Measurements from ENCODE around the gene SLC27A6. TPM values are rescaled to one million over a fixed set of nuclear protein-coding genes. Genes with fewer than 3 reads are reported as not detected.
A peak's percentile ranks its signal among the peaks of the same experiment; 100 is the strongest.

SLC27A6 gene
- total RNA-seq, 1 experiment from 2014 or later = 7.9 TPM

GRCh38 chr5:129053438-129053837 is 88.2 kb downstream of the SLC27A6 start:
- Histone ChIP-seq H3K9me3 (ENCODE audit: control insufficient read depth in 1 of 2, insufficient read depth in 1 of 2, low read depth in 1 of 2, low read length in 2 of 2) (no peaks in the 10 kb centered on the region), H2AFZ (ENCODE audit: low read depth, low read length, poor library complexity, severe bottlenecking) (no peak overlapping the region), H3K9me2 (ENCODE audit: insufficient read depth) (no peaks in the 10 kb centered on the region), H3K27ac (ENCODE audit: low read depth, low read length) (no peak overlapping the region), H3K36me3 (ENCODE audit: control insufficient read depth in 1 of 2, insufficient read depth in 2 of 2, low read length in 2 of 2) (no peaks in the 10 kb centered on the region), H3K4me2 (ENCODE audit: low read length) (no peak overlapping the region), H3K9ac (ENCODE audit: low read length) (no peak overlapping the region), H4K20me1 (ENCODE audit: insufficient read depth) (no peaks in the 10 kb centered on the region), H3K4me1 (ENCODE audit: control insufficient read depth in 1 of 2, insufficient read depth in 2 of 2, low read length in 2 of 2) (no peaks in the 10 kb centered on the region), H3K27me3 (ENCODE audit: insufficient read depth, low read length) (no peaks in the 10 kb centered on the region), H3K4me3 (replicated peaks in 1 of 2; ENCODE audit: low read depth in 1 of 2, low read length in 2 of 2) (no peak overlapping the region), H3K79me2 (ENCODE audit: insufficient read depth, low read length) (no peaks in the 10 kb centered on the region)
- ChIA-PET RAD21 (ENCODE audit: low non-redundant PET in 1 of 2, low total read pairs in 2 of 2, uncharacterized antibody in 2 of 2, unreplicated experiment in 2 of 2) (no interaction called here), CTCF (interaction anchor here (1.5 kb wide), 1 partner anchor 148 kb away, joined by 13 read pairs; no protein-coding TSS in a partner anchor), POLR2A (no interaction called here)
- no TSS peak for BruUV-seq (replicated peaks)
- TF ChIP-seq FOSL1 (IDR thresholded peaks at IDR 0.05; ENCODE audit: low read depth) (no peak), RAD21 (IDR thresholded peaks at IDR 0.05; ENCODE audit: low read depth) (peak; percentile 56), CTCF (IDR thresholded peaks at IDR 0.05 in 2 of 3, conservative IDR thresholded peaks at IDR 0.05 in 1 of 3; ENCODE audit: borderline replicate concordance in 1 of 3, insufficient read depth in 1 of 3, low read depth in 2 of 3, low read length in 2 of 3) (peak in 1 of 3 experiments; percentile 37; a peak in 2 of 6 replicates)
- ATAC-seq = no peak
- no peak for DNase-seq (ENCODE audit: low read depth, low spot score)
- intact Hi-C loops (cut with micrococcal nuclease) = loop anchor here (1.0 to 10.0 kb wide), 2 partner anchors 148 to 839 kb away; no protein-coding TSS in a partner anchor

- intact Hi-C loops (cut with micrococcal nuclease) = loop anchor here (10.0 kb wide), 1 partner anchor 843 kb away; no protein-coding TSS in a partner anchor
- H3K4me3 ChIP-seq (replicated peaks in 1 of 2; ENCODE audit: low read depth in 1 of 2, low read length in 2 of 2) = no peak overlapping the region
- H3K27me3 ChIP-seq (ENCODE audit: insufficient read depth, low read length) = no peaks in the 10 kb centered on the region
- ChIA-PET POLR2A (no interaction called here), CTCF (no interaction called here), RAD21 (ENCODE audit: low non-redundant PET in 1 of 2, low total read pairs in 2 of 2, uncharacterized antibody in 2 of 2, unreplicated experiment in 2 of 2) (no interaction called here)
- H3K27ac ChIP-seq (ENCODE audit: low read depth, low read length) = no peak overlapping the region
- no TSS peak for BruUV-seq (replicated peaks)
- H3K4me2 ChIP-seq (ENCODE audit: low read length) = no peak overlapping the region
- no peak overlapping the region for H3K9ac ChIP-seq (ENCODE audit: low read length)
- H3K9me2 ChIP-seq (ENCODE audit: insufficient read depth) = no peaks in the 10 kb centered on the region
- no peaks in the 10 kb centered on the region for H4K20me1 ChIP-seq (ENCODE audit: insufficient read depth)
- TF ChIP-seq RAD21 (IDR thresholded peaks at IDR 0.05; ENCODE audit: low read depth) (no peak), SIN3A (IDR thresholded peaks at IDR 0.05; ENCODE audit: low read depth) (no peak), ZFX (IDR thresholded peaks at IDR 0.05) (no peak), ZNF274 (IDR thresholded peaks at IDR 0.05; ENCODE audit: low read depth, low read length) (no peak), YY1 (IDR thresholded peaks at IDR 0.05; ENCODE audit: extremely low read depth, insufficient replicate concordance, low read depth, low read length) (no peak), POLR2AphosphoS5 (IDR thresholded peaks at IDR 0.05; ENCODE audit: low read depth, low read length) (no peak), ELF1 (IDR thresholded peaks at IDR 0.05; ENCODE audit: borderline replicate concordance, low read depth) (no peak), CEBPB (IDR thresholded peaks at IDR 0.05; ENCODE audit: low read depth) (no peak), TCF7L2 (IDR thresholded peaks at IDR 0.05; ENCODE audit: borderline replicate concordance, extremely low read depth, insufficient read depth, insufficient read length) (no peak), SRF (IDR thresholded peaks at IDR 0.05; ENCODE audit: low read depth) (no peak), ZBTB33 (IDR thresholded peaks at IDR 0.05; ENCODE audit: extremely low read depth, insufficient replicate concordance, low read length) (no peak), EZH2 (IDR thresholded peaks at IDR 0.05) (no peak), POLR2A (IDR thresholded peaks at IDR 0.05; ENCODE audit: borderline replicate concordance, extremely low read depth, insufficient read depth, insufficient read length) (no peak)
- no peak overlapping the region for H2AFZ ChIP-seq (ENCODE audit: low read depth, low read length, poor library complexity, severe bottlenecking)
- H3K79me2 ChIP-seq (ENCODE audit: insufficient read depth, low read length) = no peaks in the 10 kb centered on the region
- H3K36me3 ChIP-seq (ENCODE audit: control insufficient read depth in 1 of 2, insufficient read depth in 2 of 2, low read length in 2 of 2) = no peaks in the 10 kb centered on the region
- ATAC-seq = no peak
- no peaks in the 10 kb centered on the region for H3K4me1 ChIP-seq (ENCODE audit: control insufficient read depth in 1 of 2, insufficient read depth in 2 of 2, low read length in 2 of 2)
- H3K9me3 ChIP-seq (ENCODE audit: control insufficient read depth in 1 of 2, insufficient read depth in 1 of 2, low read depth in 1 of 2, low read length in 2 of 2) = no peaks in the 10 kb centered on the region
- DNase-seq (ENCODE audit: low read depth, low spot score) = no peak
These were observed 92.0 kb downstream of the SLC27A6 start for GRCh38 chr5:129057329-129057728.
